HG03354 (cell line): Measurements from ENCODE around the gene SH3BP5.

ENCODE experiments used
- ATAC-seq: cut with Tn5 transposase; IDR thresholded peaks from one replicate; pipeline ENCODE4 v1.9.1; 2021; ENCODE audit warnings: mild to moderate bottlenecking; ENCODE audit not compliant: unreplicated experiment, poor library complexity, severe bottlenecking

The SH3BP5 gene

DNA sequence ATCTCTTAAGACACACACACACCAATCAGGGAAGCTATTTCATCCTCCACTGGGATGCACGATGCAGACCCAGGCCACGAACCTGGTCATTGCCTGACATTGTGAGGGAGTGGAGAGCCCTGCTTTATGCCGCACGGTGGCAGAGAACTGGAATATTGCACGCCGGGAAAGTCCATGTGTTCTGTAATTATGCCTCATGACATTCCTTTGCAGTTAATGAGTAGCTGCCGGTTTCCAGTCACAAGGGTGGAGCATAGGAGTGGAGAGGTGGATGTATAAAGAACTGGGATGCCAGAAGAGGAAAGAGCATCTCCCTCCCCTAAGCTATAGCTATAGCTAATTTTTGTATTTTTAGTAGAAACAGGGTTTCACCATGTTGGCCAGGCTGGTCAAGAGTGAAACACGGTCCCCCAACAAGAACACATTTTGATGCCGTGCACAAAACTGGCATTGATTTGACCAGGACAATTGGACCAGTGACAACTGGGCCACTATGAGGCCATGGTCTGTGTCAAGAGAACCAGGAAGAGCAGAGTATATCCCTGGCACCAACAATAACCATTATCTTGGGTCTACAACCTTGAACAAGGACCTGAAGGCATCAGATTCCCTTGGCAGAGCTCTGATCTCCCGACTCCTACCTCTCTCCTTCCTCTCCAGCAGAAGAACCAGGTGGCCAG, 51.4 kb downstream of the SH3BP5 start:
- no peak for ATAC-seq

GRCh38 chr3:15279671-15280402, 52.5 kb downstream of the SH3BP5 start:
- no peak for ATAC-seq

DNA sequence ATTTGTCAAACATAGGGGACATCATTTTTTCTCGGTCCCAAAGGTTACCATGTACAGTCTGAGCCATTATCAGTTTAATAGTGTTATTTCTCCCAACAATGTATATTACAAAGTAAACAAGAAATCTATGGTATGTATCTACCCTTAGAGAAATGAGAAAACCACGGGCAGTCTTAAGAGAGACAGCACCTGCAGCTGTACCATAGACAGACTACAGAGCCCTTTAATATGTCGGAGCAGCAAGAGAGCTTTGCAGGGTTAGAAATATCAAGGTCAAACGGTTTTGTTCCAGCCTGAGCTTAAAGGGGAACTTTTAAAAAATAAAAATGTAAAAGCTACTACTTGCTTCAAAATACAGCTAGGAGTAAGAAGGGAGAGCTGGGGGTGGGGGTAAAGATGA, 53.2 kb downstream of the SH3BP5 start:
- ATAC-seq: no peak

DNA sequence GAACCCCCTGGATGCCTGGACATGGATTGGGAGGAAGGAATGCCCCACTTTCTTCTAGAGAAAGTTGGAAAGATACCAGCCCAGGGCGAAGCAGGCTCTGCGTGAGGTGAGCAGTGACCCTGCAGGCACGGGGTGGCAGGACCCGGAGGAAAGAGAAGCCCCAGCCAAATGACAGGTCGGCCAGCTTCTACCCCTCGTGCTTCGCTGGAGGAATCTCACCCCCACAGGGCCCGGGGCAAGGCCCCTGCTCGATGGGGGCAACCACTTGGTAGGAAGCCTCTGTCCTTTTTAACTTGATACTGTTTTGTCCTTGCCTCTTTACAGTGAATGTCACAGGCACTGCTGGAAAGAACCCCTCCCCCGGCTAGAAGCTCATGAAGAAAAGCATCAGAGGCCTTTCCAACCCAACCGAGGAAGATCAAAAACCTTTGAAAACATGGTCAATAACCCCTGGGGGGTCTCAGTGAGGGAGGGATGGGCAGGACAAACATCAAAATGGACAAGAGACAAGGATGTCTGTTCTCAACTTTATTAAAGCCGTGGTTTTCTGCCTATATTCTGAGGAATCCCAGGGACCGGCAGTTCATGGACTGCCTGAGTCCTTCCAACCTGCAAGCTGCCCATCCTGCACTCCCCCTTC, 54.4 kb downstream of the SH3BP5 start:
- ATAC-seq: no peak

DNA sequence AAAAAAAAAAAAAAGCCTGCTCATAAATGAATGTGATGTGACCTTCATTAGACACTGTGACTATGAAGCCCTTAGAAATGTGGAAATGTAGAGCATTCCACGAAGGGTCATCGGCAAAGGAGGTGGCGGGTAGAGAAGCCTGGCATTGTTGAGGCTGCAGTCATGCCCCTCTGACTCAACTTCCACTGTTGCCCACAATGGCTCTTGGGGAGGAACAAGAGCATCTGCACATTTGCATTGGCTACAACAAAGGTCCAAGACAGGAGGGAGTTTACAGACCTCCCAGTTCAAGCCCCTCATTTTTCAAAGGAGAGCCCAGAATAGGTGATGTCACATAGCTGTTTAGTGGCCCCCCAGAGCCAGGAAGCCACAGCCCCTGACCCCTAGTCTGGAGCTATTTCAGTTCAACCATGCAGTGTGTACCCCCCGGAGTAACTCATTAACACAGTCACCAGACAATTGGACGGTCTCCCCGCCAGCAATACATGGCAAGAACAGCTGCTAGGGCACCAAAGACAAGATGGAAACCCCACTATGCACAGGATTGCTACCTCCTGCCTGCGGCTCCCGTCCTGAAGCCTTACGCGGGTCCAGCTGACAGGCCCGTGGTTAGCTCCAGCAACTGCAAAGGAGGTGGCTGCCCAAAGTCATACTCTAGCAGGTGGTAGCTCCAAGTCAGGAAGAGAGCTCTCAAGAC, 56.2 kb downstream of the SH3BP5 start:
- no peak for ATAC-seq

DNA sequence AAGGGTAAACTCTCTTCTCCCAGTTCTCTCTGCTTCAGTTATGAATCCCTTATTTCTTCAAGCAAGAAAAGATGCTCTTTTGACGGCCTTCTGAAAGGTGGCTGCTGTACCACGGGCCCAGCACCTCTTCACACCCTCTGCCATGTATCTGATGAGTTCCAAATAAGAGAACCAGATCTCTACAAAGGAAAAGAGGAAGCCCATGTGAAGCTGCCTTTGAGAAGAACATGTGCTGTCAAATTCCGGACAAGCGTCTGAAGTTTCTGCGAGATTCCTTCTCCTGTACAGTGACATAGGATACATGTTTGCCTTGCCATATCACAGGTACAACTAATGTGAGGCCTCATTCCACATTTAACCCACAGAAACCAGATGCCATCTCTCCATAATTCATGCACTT, 59.2 kb downstream of the SH3BP5 start:
- ATAC-seq: no peak

DNA sequence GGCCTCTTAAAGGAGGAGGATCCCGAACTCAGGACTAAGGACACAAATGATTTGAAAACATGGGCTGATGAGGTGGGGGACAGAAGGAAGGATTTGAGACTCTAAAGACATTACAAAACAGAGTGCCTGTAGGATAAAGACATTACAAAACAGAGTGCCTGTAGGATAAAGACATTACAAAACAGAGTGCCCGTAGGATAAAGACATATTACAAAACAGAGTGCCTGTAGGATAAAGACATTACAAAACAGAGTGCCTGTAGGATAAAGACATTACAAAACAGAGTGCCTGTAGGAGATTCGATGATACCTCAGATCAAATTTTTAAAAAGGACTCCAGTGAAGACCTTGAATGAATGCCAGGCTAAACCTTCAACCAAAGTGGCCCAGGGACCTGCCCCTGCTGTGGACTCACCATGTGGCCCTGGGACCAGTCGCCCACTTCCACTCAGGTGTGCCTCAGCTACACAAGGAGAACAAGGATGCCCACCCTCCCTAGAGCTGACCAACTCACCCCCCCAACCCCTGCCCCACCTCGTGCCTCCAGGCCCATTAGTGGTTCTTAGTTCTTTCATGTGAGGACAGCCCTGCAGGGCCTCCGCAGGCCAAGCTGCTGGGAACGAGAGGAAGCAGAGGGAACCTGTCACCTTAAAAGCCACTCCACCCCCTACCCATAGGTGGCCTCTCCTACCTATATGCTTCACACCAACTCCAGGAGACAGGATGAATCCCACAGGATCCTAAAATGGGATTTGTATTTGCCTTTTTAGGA, 59.8 kb downstream of the SH3BP5 start:
- ATAC-seq: no peak

DNA sequence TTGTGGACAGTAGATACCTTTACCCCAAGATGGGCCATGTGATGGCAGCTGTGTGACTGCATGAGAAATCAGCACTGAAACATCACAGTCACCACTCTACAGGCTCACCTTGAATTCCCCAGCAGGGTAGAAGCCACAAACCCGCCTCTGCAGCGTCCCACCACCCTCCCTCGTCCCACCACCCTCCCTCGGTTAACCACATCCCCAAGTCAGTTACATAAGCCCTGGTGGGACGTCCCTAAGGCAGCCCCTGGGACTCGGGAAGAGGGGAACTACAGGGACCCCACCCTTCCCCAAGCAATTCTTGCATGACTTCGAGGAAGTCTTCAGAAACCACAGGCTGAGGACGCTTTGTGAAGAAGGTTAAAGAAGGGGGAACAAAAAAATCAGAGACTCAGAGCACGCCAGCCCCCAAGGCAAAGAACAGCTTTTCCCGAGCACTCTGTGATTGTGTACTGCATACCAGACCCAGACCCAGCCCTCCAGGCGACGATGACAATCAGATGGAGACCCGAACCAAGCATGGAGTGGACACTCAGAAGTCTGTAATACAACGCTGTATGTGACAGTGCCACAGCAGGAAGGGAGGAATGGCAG, 60.5 kb downstream of the SH3BP5 start:
- peak; percentile 58 for ATAC-seq

- no peak for ATAC-seq
Observed at GRCh38 chr3:15271030-15271429, 61.4 kb downstream of the SH3BP5 start.

- peak; percentile 73 for ATAC-seq
Observed at GRCh38 chr3:15269091-15269989, 63.0 kb downstream of the SH3BP5 start.

- peak; percentile 47 for ATAC-seq
Observed at GRCh38 chr3:15268033-15268631, 64.3 kb downstream of the SH3BP5 start.

GRCh38 chr3:15267502-15267901, 64.9 kb downstream of the SH3BP5 start:
- ATAC-seq: no peak

DNA sequence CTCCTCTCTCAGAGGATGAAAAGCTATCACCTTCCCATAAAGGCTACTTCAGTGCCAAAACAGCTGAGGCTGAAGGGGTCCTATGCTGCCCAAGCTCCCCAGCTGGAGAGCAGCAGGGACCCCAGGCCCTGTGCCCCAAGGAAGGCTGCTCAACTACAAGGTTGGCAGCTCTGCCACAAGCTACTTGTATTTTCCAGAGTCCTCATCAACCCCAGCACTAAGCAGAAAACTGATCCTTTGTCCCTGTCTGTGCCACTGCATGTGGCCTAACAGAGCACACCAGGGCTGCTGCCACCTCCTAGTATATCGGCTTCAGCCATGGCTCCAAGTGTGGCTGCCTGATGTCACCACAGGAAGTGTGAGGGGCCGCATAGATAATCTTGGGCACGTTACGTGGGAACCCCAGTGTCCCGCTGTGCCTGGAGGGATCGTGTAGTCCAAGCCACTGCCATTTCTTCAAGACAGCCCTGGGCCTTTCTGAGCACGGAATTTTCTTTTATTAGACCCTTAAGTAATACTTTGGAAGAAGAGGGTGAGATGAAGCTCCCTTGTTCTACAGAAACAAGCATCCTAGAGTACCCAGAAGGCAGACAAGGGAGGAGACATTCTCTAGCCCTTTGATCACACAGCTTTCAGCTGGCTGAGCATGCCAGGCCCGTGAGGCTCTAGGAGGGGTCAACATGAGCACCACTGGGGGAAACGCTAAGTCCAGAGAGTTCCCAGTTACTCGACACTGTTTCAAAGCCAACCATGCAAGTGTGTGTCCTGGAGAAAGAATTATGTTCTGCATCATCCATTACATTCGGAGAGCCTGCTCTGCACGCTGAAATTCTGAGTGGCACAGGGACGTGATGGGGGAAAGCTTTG, 65.6 kb downstream of the SH3BP5 start:
- no peak for ATAC-seq

- ATAC-seq: no peak
Observed at GRCh38 chr3:15265655-15266509, 66.5 kb downstream of the SH3BP5 start.

DNA sequence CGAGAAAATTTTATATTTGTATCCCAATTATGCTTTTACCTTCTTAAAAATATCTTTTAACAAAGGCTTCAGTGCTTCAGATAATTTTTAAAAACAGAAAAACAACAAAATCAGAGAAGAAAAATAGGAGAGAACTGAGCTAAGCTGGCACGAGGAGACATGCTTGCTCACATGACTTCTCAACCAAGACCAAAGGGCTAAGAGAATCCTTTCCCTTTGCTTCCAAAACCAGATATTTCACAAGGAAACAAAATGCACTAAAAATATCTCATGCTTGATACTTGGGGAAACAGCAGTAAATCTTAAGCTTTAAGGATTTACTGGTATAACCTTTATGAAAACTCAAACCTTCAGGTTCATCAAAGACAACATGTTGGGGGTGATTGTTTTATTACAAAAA, 67.9 kb downstream of the SH3BP5 start:
- no peak for ATAC-seq

DNA sequence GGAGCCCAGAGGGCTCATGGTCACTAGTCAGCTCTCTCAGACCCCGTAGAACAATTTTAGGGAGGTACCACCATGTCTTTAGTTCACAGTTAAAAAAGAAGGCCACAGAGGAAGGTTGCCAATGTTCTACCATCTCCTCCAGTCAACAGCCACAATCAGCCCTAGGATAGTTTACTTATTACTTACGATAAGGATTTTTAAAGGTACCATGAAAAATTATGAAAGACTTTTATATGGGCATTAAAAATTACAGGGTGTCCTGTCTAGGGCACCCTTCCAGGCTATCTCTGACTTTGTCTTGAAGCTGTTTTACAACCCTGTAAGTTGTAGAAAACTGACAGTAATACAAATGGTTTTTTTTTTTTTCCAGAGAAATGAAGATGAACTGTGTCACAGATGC, 68.5 kb downstream of the SH3BP5 start:
- no peak for ATAC-seq
